Body of pancreas (tissue), 4 donors: ENCODE results near the gene FRMD4B. TPM values are rescaled to one million over a fixed set of nuclear protein-coding genes. Genes with fewer than 3 reads are reported as not detected.
A peak's percentile ranks its signal among the peaks of the same experiment; 100 is the strongest.

Experiments
- ATAC-seq: fragments of 150-250 bp; one replicate; pipeline ENCODE4 v1.9.1; 2016
- DNase-seq, 4 donors: peaks; one replicate each; pipeline ENCODE4 v3.0.0-alpha.2; 2019
- H3K27ac ChIP-seq, 4 donors: fragments of 200-600 bp; sonication (generic); 1 replicate in 3 of 4; 2 replicates in 1 of 4; pipeline versions ENCODE4 v1.5.1 to v1.6.1; 2016 to 2019; ENCODE audit warnings: mild to moderate bottlenecking in 1 of 4, mixed read lengths in 1 of 4, moderate library complexity in 1 of 4
- H3K27me3 ChIP-seq, 2 donors: fragments of 200-600 bp; sonication (generic); one replicate each; pipeline ENCODE4 v1.6.0; 2016; ENCODE audit warnings: mild to moderate bottlenecking in 1 of 2
- H3K36me3 ChIP-seq, 2 donors: fragments of 200-600 bp; sonication (generic); replicated peaks in 1 of 2; 2 replicates each; pipeline ENCODE4 v1.5.1; 2016; ENCODE audit warnings: low read depth in 2 of 2; ENCODE audit not compliant: insufficient read depth in 1 of 2
- H3K4me1 ChIP-seq: fragments of 200-600 bp; sonication (generic); one replicate; pipeline ENCODE4 v1.6.0; 2016
- H3K4me3 ChIP-seq, 2 donors: fragments of 200-600 bp; sonication (generic); 1 replicate in 1 of 2; 2 replicates in 1 of 2; pipeline ENCODE4 v1.5.1; 2016 to 2019
- H3K9me3 ChIP-seq, 3 donors: fragments of 200-600 bp; sonication (generic); 1 replicate in 2 of 3; 2 replicates in 1 of 3; pipeline ENCODE4 v1.5.1; 2016
- POLR2A ChIP-seq, 3 donors: fragments of 450-650 bp; IDR thresholded peaks; one replicate each; pipeline ENCODE4 v1.6.1; 2016; ENCODE audit warnings: antibody characterized with exemption in 3 of 3, mild to moderate bottlenecking in 2 of 3
- WGBS, 2 donors: methylation state at CpG; one replicate each; pipeline ENCODE4 v1.1.5; 2017; 5-methylcytosine and 5-hydroxymethylcytosine counted together
- intact Hi-C: fragments of 100-400 bp; cut with DNase I; formaldehyde crosslinking; loops from one replicate; pipeline ENCODE4 v1.15.1; 2023
- total RNA-seq, 2 donors: library from RNA; depleted of rRNA; stranded (reverse); fragments of >200 nt; gene quantifications; one replicate each; pipeline ENCODE4 v1.1.0, GENCODE V29; 2016
- TF ChIP-seq, protein P1 (sequence below), 7 experiments: fragments of 450-650 bp in 4 of 7; fragments of 200-600 bp in 3 of 7; sonication (generic) in 3 of 7; IDR thresholded peaks; one replicate each; pipeline ENCODE4 v1.5.1; 2016 to 2019; ENCODE audit warnings: antibody characterized with exemption in 7 of 7

Gene FRMD4B
- total RNA-seq, 2 donors from 2014 or later = 7.3 to 14.3 TPM

- intact Hi-C loops = no loop called here
- Histone ChIP-seq H3K9me3 (peaks cover 0 to 7% (median 0%) of the 10 kb centered on the region in 3 donors), H3K27ac (no peak overlapping the region), H3K4me3 (no peak overlapping the region), H3K36me3 (no peaks in the 10 kb centered on the region), H3K4me1 (no peaks in the 10 kb centered on the region), H3K27me3 (no peaks in the 10 kb centered on the region)
- DNase-seq (no peak), ATAC-seq (no peak)
- TF ChIP-seq, protein P1, sequence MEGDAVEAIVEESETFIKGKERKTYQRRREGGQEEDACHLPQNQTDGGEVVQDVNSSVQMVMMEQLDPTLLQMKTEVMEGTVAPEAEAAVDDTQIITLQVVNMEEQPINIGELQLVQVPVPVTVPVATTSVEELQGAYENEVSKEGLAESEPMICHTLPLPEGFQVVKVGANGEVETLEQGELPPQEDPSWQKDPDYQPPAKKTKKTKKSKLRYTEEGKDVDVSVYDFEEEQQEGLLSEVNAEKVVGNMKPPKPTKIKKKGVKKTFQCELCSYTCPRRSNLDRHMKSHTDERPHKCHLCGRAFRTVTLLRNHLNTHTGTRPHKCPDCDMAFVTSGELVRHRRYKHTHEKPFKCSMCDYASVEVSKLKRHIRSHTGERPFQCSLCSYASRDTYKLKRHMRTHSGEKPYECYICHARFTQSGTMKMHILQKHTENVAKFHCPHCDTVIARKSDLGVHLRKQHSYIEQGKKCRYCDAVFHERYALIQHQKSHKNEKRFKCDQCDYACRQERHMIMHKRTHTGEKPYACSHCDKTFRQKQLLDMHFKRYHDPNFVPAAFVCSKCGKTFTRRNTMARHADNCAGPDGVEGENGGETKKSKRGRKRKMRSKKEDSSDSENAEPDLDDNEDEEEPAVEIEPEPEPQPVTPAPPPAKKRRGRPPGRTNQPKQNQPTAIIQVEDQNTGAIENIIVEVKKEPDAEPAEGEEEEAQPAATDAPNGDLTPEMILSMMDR (IDR thresholded peaks at IDR 0.05) = no peak
- TF ChIP-seq POLR2A (IDR thresholded peaks at IDR 0.05) = no peak
Observed at GRCh38 chr3:69342074-69342473, 43.8 kb downstream of the FRMD4B start.

DNA sequence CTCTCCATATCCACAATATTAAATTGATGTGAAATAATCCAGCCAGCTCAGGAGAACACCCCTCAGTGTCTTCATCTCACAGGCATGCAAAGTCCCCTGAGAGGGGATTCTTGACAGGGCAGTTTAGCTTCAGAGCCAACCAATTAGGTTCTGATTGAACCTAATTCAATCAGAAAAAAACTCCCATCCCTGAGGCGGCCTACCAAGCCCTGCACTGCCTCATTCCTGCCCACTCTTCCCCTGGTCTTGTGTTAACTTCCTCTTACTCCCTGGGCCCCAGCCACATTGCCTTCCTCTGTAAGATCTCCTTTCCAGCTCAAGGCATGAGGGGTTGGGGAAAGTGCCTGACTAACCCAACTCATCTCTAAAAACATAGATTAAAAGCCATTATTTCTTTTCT, 46.1 kb downstream of the FRMD4B start:
- TF ChIP-seq, protein P1 (IDR thresholded peaks at IDR 0.05) = no peak
- TF ChIP-seq POLR2A (IDR thresholded peaks at IDR 0.05) = no peak
- Histone ChIP-seq H3K27ac (no peak overlapping the region), H3K4me1 (no peaks in the 10 kb centered on the region), H3K36me3 (no peaks in the 10 kb centered on the region), H3K9me3 (peaks cover 0 to 3% (median 0%) of the 10 kb centered on the region in 3 donors), H3K4me3 (no peak overlapping the region), H3K27me3 (no peaks in the 10 kb centered on the region)
- intact Hi-C loops = no loop called here
- DNase-seq (peak in 1 of 4 donors; percentile 40), ATAC-seq (no peak)
- WGBS, 2 donors = 65 to 78% methylated on average over 1 of the region's 1 CpG

DNA sequence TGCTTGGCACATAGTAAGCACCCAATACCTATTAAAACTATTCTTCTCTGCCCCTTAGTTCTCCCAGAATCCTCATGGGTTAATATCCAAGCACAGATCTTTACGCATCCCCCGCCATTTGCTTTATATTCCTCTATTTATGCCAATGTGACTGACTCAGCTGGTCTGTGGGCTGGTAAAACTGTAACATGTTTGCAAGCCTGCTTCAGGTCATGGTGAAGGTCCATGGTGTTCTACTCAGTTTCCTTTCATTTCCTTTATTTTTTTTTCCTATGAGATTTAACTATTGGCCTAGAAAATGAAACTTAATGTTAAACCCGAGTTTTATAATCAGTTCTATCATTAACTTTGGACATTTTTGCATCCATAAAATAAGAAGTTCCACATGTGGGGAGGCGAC, 47.0 kb downstream of the FRMD4B start:
- no peaks in the 10 kb centered on the region for H3K9me3 ChIP-seq
- H3K27me3 ChIP-seq = no peaks in the 10 kb centered on the region
- H3K4me3 ChIP-seq = no peak overlapping the region
- no peaks in the 10 kb centered on the region for H3K36me3 ChIP-seq
- TF ChIP-seq POLR2A (IDR thresholded peaks at IDR 0.05) = no peak
- intact Hi-C loops = no loop called here
- DNase-seq (no peak), ATAC-seq (no peak)
- no peaks in the 10 kb centered on the region for H3K4me1 ChIP-seq
- 73 to 77% methylated on average over 4 of the region's 4 CpGs for WGBS, 2 donors
- H3K27ac ChIP-seq = no peak overlapping the region

- ATAC-seq (no peak), DNase-seq (no peak)
- TF ChIP-seq, protein P1 (IDR thresholded peaks at IDR 0.05) = no peak
- no peak for TF ChIP-seq POLR2A (IDR thresholded peaks at IDR 0.05)
- Histone ChIP-seq H3K9me3 (no peaks in the 10 kb centered on the region), H3K36me3 (no peaks in the 10 kb centered on the region), H3K4me1 (no peaks in the 10 kb centered on the region), H3K4me3 (no peak overlapping the region), H3K27ac (no peak overlapping the region), H3K27me3 (no peaks in the 10 kb centered on the region)
- 68 to 80% methylated on average over 2 of the region's 2 CpGs for WGBS, 2 donors
- intact Hi-C loops = no loop called here
Observed at GRCh38 chr3:69332934-69333333, 53.0 kb downstream of the FRMD4B start.

- 61 to 81% methylated on average over 10 of the region's 10 CpGs for WGBS, 2 donors
- TF ChIP-seq POLR2A (IDR thresholded peaks at IDR 0.05) = no peak
- TF ChIP-seq, protein P1 (IDR thresholded peaks at IDR 0.05) = no peak
- intact Hi-C loops = no loop called here
- no peaks in the 10 kb centered on the region for H3K27me3 ChIP-seq
- H3K4me3 ChIP-seq = no peak overlapping the region
- H3K27ac ChIP-seq = no peak overlapping the region
- no peaks in the 10 kb centered on the region for H3K4me1 ChIP-seq
- no peaks in the 10 kb centered on the region for H3K36me3 ChIP-seq
- H3K9me3 ChIP-seq = no peaks in the 10 kb centered on the region
- no peak for ATAC-seq
- peak in 1 of 4 donors; percentile 41 for DNase-seq
Observed at GRCh38 chr3:69330891-69331400, 54.9 kb downstream of the FRMD4B start.
